Measurements from ENCODE around the gene EMX1.

The EMX1 gene

DNA sequence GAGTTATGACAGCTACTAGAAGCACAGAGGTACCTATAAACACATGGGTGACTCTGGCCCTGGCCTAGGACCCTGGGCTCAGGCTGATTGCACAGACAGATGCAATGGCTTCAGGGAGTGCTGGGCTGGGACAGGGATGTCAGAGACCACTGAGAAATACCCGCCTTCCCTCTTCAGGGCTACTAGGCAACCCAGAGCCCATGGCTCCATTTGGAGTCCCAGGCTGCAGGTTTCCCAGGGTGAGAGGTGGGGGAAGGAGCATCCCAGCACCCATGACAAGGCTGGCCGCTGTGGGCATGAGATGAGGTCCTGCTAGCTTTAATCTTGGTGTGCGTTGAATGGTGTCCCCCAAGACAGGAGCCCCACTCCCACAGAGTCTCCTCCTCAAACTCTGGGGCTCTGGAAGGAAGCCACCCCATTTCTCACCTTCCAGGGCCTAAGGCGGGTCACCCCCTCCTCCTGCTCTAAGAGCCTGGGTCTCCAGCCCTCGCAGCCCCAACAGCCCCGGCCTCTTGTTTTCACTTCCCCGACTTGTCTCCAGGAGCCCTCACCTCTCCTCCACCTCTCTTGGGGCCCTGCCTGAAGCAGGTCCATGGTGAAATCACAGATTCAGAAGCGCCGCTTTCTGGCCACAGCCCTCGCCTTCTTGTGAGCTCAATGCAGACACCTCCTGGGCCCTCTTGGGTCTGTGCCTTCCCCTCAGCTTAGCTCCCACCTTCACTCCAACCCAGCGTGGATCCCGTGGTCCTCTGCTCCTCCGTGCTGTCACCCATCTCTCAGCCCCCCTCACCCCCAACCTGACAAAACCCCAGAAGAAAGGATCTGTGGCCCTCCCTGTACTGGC, 41.4 kb downstream of the EMX1 start:
- Histone ChIP-seq H3K36me3 (ENCODE audit: insufficient read depth, low read length) (peaks cover 6% of the 10 kb centered on the region), H3K27ac (ENCODE audit: low read depth, low read length) (no peak overlapping the region), H3K9ac (ENCODE audit: low read length) (no peak overlapping the region), H3K9me3 (ENCODE audit: low read length) (no peaks in the 10 kb centered on the region), H3K4me3 (ENCODE audit: low read depth in 1 of 2, low read length in 2 of 2) (no peak overlapping the region), H3K4me1 (ENCODE audit: insufficient read depth, low read length) (no peaks in the 10 kb centered on the region), H3K27me3 (ENCODE audit: control insufficient read depth in 1 of 2, insufficient read depth in 2 of 2, low read length in 2 of 2) (no peaks in the 10 kb centered on the region)

DNA sequence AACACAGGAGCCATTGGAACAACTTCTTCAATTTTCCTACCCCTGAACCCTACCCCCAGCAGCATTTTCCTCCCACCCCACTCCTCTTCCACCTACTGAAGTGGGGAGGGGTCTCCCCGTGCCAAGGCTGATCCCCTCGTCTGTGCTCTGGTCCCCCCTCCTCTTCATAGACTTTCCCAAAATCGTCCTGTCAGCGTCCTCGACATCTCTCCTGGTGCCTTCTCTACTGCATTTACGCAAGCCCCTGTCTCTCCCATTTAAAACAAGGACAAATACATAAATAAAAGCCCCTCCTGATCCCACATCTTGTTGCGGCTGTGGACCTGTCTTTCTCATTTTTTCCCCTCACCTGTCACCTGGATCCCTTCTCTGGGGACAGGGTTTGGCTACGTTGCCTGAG, 42.2 kb downstream of the EMX1 start:
- no peak overlapping the region for H3K27ac ChIP-seq (ENCODE audit: low read depth, low read length)
- no peaks in the 10 kb centered on the region for H3K4me1 ChIP-seq (ENCODE audit: insufficient read depth, low read length)
- peaks cover 6% of the 10 kb centered on the region for H3K36me3 ChIP-seq (ENCODE audit: insufficient read depth, low read length)
- H3K4me3 ChIP-seq (ENCODE audit: low read depth in 1 of 2, low read length in 2 of 2), result no peak overlapping the region
- H3K9ac ChIP-seq (ENCODE audit: low read length), result no peak overlapping the region
- no peaks in the 10 kb centered on the region for H3K9me3 ChIP-seq (ENCODE audit: low read length)
- no peaks in the 10 kb centered on the region for H3K27me3 ChIP-seq (ENCODE audit: control insufficient read depth in 1 of 2, insufficient read depth in 2 of 2, low read length in 2 of 2)

DNA sequence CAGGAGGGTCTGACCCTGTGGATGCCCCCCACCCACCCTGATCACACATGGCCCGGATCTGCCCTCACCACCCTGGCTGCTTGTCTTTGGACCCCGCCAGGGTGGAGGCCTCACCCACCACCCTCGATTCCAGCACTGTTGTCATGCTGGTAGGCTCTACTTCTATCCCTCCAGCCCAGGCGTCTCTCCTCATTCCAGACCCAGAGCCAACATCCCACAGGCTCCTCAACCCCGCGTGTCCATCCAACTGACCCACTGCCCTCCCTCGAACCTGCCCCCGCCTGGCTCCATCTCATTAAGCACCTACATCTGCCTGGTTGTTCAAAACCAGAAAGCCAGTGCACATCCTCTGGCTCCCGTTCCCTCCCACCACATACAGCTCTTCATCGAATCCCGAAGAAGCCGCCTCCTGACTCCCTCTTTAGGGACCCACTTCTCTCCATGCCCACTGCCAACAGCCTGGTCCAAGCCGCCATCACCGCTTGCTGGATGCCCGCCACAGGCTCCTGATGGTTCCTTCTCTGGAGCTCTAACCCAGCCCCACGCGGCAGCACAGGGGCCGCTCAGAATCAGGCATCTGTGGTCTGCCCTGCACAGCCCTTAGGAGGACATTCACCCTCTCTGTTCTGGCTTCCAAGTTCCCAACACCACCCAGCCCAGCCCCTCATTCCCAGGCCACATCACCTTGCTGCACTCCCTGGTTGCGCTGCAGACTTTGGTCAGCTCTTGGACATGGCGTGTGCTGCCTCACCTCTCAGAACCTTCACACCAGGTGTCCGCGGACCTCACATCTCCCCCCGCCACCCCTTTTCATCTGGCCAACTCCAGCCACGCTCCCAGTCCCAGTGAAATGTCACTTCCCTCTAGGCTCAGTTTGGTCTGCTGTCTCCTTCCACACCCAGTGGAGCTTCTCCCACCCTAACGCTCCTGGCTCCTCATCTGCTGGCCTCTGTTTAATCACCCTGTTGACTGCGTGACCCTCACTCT, 43.0 kb downstream of the EMX1 start:
- H3K27ac ChIP-seq (ENCODE audit: low read depth, low read length), result no peak overlapping the region

DNA sequence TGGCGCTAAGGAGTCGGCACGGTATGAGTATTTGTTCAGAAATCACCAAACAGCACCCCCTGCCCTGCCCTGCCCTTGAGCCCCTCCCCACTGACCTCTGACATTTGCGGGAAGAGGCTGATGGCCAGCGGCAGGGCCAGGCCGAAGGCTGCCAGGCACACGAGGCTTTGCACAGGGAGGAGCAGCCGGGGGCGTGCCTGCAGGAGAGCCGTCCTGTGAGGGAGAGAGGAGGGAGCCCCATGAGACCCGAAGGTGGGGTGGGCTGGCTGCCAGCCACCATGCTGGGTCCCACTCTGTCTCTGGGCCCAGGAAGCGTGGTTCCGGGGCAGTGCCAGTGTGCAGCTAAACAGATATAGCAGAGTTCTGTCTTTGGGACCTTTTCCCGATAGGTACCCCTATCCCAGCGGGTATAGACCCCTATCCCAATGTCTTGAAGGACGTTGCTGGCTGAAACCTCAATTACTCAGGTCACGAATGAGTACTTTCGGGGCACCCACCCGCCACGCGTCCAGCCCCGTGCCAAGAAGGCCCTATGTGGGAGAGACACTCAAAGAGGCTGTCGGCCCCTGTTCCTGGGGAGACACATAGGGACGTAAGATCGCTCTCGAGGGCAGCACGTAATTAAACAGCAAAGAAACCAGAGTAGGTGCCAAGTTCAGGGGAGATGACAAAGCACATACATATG, 43.9 kb downstream of the EMX1 start:
- Histone ChIP-seq H3K4me3 (ENCODE audit: low read depth in 1 of 2, low read length in 2 of 2) (no peak overlapping the region), H3K27ac (ENCODE audit: low read depth, low read length) (no peak overlapping the region), H3K4me1 (ENCODE audit: insufficient read depth, low read length) (no peaks in the 10 kb centered on the region), H3K36me3 (ENCODE audit: insufficient read depth, low read length) (peaks cover 6% of the 10 kb centered on the region), H3K9me3 (ENCODE audit: low read length) (no peaks in the 10 kb centered on the region), H3K9ac (ENCODE audit: low read length) (no peak overlapping the region), H3K27me3 (ENCODE audit: control insufficient read depth in 1 of 2, insufficient read depth in 2 of 2, low read length in 2 of 2) (no peaks in the 10 kb centered on the region)

More for the DNA sequence above, 43.0 kb downstream of the EMX1 start:
- H3K9ac ChIP-seq (ENCODE audit: low read length), result no peak overlapping the region
- H3K27me3 ChIP-seq (ENCODE audit: control insufficient read depth in 1 of 2, insufficient read depth in 2 of 2, low read length in 2 of 2), result no peaks in the 10 kb centered on the region
- peaks cover 6% of the 10 kb centered on the region for H3K36me3 ChIP-seq (ENCODE audit: insufficient read depth, low read length)
- no peaks in the 10 kb centered on the region for H3K4me1 ChIP-seq (ENCODE audit: insufficient read depth, low read length)
- H3K9me3 ChIP-seq (ENCODE audit: low read length), result no peaks in the 10 kb centered on the region
- H3K4me3 ChIP-seq (ENCODE audit: low read depth in 1 of 2, low read length in 2 of 2), result no peak overlapping the region

DNA sequence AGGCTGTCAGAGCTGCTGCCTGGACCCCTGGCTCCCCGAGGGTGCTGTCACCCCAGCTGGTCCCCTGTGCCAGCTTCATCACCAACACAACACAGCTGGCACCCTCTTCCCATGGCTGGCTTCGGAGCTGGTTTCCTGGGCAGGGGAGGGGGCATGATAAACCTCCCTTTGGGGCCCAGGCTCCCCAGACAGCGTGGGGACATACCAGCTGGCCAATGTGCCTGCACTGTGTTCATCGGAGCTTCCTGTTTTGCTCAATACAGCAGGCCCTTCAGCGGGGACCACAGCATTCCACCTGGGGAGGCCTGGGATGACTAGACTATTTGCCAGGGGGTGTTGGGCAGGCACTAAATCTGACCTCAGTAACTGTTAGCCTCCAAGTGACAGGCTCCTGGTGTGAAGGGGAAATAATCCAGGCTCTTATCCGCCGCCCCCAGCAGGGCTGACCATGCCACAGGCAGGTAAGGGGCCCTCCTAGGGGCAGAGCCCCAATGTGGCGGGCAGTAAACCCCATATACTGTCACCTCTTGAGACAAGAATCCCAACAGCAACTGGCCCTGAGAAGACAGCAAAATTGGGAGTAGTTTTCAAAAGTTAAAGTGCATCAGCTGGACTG, 44.6 kb downstream of the EMX1 start:
- H3K36me3 ChIP-seq (ENCODE audit: insufficient read depth, low read length), result peaks cover 7% of the 10 kb centered on the region
- no peak overlapping the region for H3K9ac ChIP-seq (ENCODE audit: low read length)
- H3K9me3 ChIP-seq (ENCODE audit: low read length), result no peaks in the 10 kb centered on the region
- H3K27ac ChIP-seq (ENCODE audit: low read depth, low read length), result no peak overlapping the region
- no peak overlapping the region for H3K4me3 ChIP-seq (ENCODE audit: low read depth in 1 of 2, low read length in 2 of 2)
- H3K4me1 ChIP-seq (ENCODE audit: insufficient read depth, low read length), result no peaks in the 10 kb centered on the region
- H3K27me3 ChIP-seq (ENCODE audit: control insufficient read depth in 1 of 2, insufficient read depth in 2 of 2, low read length in 2 of 2), result no peaks in the 10 kb centered on the region

DNA sequence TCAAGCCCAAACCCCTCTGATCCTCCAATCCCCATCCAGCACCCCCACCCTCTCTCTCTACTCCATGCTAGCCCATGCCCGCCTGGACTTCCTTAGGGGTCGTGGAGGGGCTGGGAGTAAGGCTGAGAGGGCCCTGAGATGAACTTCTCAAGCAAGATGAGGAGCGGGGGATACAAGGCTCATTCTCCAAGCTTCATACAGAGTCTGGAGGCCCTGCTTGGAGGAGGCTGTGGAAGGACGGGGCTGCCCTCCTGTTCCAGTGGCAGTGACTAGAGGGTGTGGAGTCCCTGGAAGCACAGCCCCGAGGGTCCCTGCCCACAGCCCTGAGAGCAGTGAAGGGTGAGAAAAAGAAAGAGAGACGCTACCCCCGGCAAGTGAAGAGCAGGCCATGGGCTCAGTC, 45.6 kb downstream of the EMX1 start:
- Histone ChIP-seq H3K27me3 (ENCODE audit: control insufficient read depth in 1 of 2, insufficient read depth in 2 of 2, low read length in 2 of 2) (no peaks in the 10 kb centered on the region), H3K36me3 (ENCODE audit: insufficient read depth, low read length) (peaks cover 7% of the 10 kb centered on the region), H3K9ac (ENCODE audit: low read length) (no peak overlapping the region), H3K27ac (ENCODE audit: low read depth, low read length) (no peak overlapping the region), H3K4me1 (ENCODE audit: insufficient read depth, low read length) (no peaks in the 10 kb centered on the region), H3K9me3 (ENCODE audit: low read length) (no peaks in the 10 kb centered on the region), H3K4me3 (ENCODE audit: low read depth in 1 of 2, low read length in 2 of 2) (no peak overlapping the region)

DNA sequence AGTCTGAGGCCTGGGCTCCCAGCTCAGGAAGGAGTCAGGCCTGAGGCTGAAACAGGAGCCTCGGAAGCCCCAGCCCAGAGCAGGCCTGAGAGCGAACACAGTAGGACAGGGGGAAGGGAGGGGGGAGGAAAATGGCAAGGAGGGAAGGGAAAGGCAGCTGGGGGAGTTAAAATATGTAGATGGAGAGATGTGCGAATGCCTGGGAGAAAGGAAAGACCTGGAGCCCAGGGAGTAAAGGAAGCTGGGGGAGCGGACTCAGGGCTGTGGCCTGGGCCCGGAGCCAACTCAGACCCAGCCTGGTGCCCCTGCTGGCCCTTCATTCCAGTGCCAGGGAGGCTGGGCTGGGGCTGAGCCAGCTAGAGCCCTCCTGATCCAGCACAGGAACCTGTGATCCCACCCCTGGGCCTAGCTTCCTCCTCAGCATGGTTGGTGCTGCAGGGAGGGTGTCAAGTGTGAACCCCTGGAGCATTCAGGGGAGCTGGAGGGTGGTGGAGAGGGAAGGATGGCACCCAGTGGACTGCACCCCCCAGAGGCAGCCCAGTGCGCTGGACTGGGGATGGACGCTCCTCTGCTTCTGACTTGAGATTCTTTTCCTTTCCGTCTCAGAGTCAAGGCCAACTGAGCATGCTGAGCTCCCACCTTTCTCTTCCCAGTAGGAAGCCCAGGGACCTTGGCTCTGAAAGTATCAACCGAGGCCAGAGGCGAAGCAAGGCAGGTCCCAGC, 46.3 kb downstream of the EMX1 start:
- peaks cover 7% of the 10 kb centered on the region for H3K36me3 ChIP-seq (ENCODE audit: insufficient read depth, low read length)
- H3K27me3 ChIP-seq (ENCODE audit: control insufficient read depth in 1 of 2, insufficient read depth in 2 of 2, low read length in 2 of 2), result no peaks in the 10 kb centered on the region
- no peaks in the 10 kb centered on the region for H3K4me1 ChIP-seq (ENCODE audit: insufficient read depth, low read length)
- H3K27ac ChIP-seq (ENCODE audit: low read depth, low read length), result no peak overlapping the region
- H3K9ac ChIP-seq (ENCODE audit: low read length), result no peak overlapping the region
- H3K4me3 ChIP-seq (ENCODE audit: low read depth in 1 of 2, low read length in 2 of 2), result no peak overlapping the region
- H3K9me3 ChIP-seq (ENCODE audit: low read length), result no peaks in the 10 kb centered on the region

DNA sequence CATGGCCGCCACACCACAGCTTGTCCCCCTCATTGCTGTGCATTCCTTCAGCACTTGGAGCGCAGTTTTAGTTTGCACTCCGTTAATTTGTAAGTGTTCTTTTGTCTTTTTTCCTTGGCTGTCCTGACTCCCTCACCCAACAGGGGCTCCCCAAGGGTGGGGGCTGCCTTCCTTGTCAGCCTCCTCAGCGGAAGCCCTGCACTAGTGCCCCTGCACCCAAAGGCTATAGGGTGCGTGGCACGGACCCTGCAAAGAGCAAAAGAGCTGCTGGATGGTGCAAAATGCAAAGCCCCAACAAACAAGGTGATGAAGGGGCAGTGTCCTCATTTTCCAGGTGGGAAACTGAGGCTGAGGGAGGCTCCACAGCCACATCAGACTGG, 46.8 kb downstream of the EMX1 start:
- peaks cover 7% of the 10 kb centered on the region for H3K36me3 ChIP-seq (ENCODE audit: insufficient read depth, low read length)
- no peak overlapping the region for H3K4me3 ChIP-seq (ENCODE audit: low read depth in 1 of 2, low read length in 2 of 2)
- no peak overlapping the region for H3K9ac ChIP-seq (ENCODE audit: low read length)
- no peaks in the 10 kb centered on the region for H3K27me3 ChIP-seq (ENCODE audit: control insufficient read depth in 1 of 2, insufficient read depth in 2 of 2, low read length in 2 of 2)
- no peaks in the 10 kb centered on the region for H3K4me1 ChIP-seq (ENCODE audit: insufficient read depth, low read length)
- no peaks in the 10 kb centered on the region for H3K9me3 ChIP-seq (ENCODE audit: low read length)
- H3K27ac ChIP-seq (ENCODE audit: low read depth, low read length), result no peak overlapping the region

DNA sequence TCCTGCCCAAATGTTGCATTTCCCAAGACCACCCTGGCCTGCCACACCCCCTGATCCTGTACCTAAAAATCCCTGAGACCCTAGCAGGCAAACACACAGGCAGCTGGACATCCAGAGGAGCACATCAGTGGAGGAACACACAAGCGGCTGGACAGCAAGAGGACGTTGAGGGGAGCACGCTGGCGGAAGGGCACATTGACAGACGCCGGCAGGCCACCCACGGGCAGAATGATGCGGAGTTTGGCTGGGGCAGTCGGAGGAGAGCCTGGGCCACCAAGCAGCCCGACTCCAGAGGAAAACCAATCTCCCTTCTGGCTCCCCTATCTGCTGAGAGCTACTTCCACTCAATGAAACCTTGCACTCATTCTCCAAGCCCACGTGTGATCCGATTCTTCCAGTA, 47.7 kb downstream of the EMX1 start:
- H3K27me3 ChIP-seq (ENCODE audit: control insufficient read depth in 1 of 2, insufficient read depth in 2 of 2, low read length in 2 of 2), result no peaks in the 10 kb centered on the region
- no peak overlapping the region for H3K9ac ChIP-seq (ENCODE audit: low read length)
- no peaks in the 10 kb centered on the region for H3K9me3 ChIP-seq (ENCODE audit: low read length)
- no peak overlapping the region for H3K27ac ChIP-seq (ENCODE audit: low read depth, low read length)
- no peaks in the 10 kb centered on the region for H3K4me1 ChIP-seq (ENCODE audit: insufficient read depth, low read length)
- H3K4me3 ChIP-seq (ENCODE audit: low read depth in 1 of 2, low read length in 2 of 2), result no peak overlapping the region
- H3K36me3 ChIP-seq (ENCODE audit: insufficient read depth, low read length), result peaks cover 7% of the 10 kb centered on the region

DNA sequence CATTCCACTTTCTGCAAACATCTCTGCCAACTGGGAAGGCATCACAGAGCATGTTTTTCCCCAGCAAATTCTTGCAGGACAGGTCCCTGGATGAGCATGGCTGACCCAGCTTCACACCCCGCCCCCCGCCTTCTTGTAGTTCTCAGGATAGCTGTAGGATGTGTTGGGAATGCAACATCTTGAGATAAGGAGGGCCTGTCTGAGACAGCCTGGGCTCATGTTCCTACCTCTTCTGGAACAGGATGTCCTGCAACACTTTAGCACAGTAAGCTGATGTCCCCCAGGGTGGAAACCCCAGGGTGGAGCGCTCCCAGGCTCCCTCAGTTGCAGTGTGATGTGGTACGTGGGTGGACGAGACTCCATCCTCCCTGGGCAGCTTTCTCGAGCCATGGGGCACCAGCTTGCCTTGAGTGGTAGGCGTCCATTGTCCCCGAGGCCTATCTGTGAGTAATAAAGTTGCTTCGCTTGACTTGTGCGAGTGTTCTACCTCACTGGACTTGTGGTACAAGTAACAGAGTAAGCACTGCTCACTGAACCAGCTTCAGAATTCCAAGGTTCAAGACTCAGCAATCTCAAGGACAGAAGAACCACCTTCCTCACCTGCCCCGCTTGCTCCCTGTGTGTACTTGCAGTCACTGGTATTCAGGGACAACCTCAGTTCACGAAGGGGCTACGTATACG, 48.6 kb downstream of the EMX1 start:
- Histone ChIP-seq H3K4me1 (ENCODE audit: insufficient read depth, low read length) (no peaks in the 10 kb centered on the region), H3K27me3 (ENCODE audit: control insufficient read depth in 1 of 2, insufficient read depth in 2 of 2, low read length in 2 of 2) (no peaks in the 10 kb centered on the region), H3K36me3 (ENCODE audit: insufficient read depth, low read length) (peaks cover 7% of the 10 kb centered on the region), H3K9ac (ENCODE audit: low read length) (no peak overlapping the region), H3K27ac (ENCODE audit: low read depth, low read length) (no peak overlapping the region), H3K4me3 (ENCODE audit: low read depth in 1 of 2, low read length in 2 of 2) (no peak overlapping the region), H3K9me3 (ENCODE audit: low read length) (no peaks in the 10 kb centered on the region)
